ENCODE results near the gene GNE. TPM values are rescaled to one million over a fixed set of nuclear protein-coding genes. Genes with fewer than 3 reads are reported as not detected.
"Not testable (repeated sequence)": the region's sequence is repeated elsewhere in the genome, so short reads cannot be mapped to it uniquely, and the experiment has no call there.

The GNE gene
- total and polyA plus RNA-seq, 12 donors: 4.8 to 34.3 (median 20.7) TPM

- 61 to 74% (median 70%) methylated on average over 1 of the region's 1 CpG for WGBS, 4 donors
- H3K27me3 ChIP-seq: no peaks in the 10 kb centered on the region
- H3K27ac ChIP-seq: no peak overlapping the region
- peaks cover 3 to 7% of the 10 kb centered on the region in 2 donors for H3K4me1 ChIP-seq (replicated peaks in 1 of 2)
- no peak for TF ChIP-seq CTCF (IDR thresholded peaks at IDR 0.05)
- no peak for TF ChIP-seq POLR2A (IDR thresholded peaks at IDR 0.05)
- peaks cover 0 to 21% of the 10 kb centered on the region in 2 donors for H3K36me3 ChIP-seq (replicated peaks in 1 of 2)
- intact Hi-C loops (cut with DNase I): no loop called here
- no peak for DNase-seq
- H3K4me3 ChIP-seq: no peak overlapping the region
- H3K9me3 ChIP-seq (replicated peaks in 1 of 3): no peaks in the 10 kb centered on the region
Observed at GRCh38 chr9:36250079-36250478, 8.2 kb downstream of the GNE start.

GRCh38 chr9:36249189-36249588 is 9.1 kb downstream of the GNE start:
- peaks cover 0 to 23% of the 10 kb centered on the region in 2 donors for H3K36me3 ChIP-seq (replicated peaks in 1 of 2)
- peaks cover 3 to 7% of the 10 kb centered on the region in 2 donors for H3K4me1 ChIP-seq (replicated peaks in 1 of 2)
- no peak overlapping the region for H3K27ac ChIP-seq
- H3K4me3 ChIP-seq: no peak overlapping the region
- no peaks in the 10 kb centered on the region for H3K27me3 ChIP-seq
- H3K9me3 ChIP-seq (replicated peaks in 1 of 3): no peaks in the 10 kb centered on the region
- DNase-seq: no peak
- TF ChIP-seq CTCF (IDR thresholded peaks at IDR 0.05): no peak
- TF ChIP-seq POLR2A (IDR thresholded peaks at IDR 0.05): no peak
- intact Hi-C loops (cut with DNase I): loop anchor here in 1 of 2 donors (5.0 kb wide), 1 partner anchor 78 kb away; no protein-coding TSS in a partner anchor
- WGBS, 4 donors: 70 to 88% (median 78%) methylated on average over 6 of the region's 6 CpGs

GRCh38 chr9:36248061-36248460 is 10.2 kb downstream of the GNE start:
- DNase-seq; H3K27me3 ChIP-seq; H3K9me3 ChIP-seq (replicated peaks in 1 of 3); H3K4me1 ChIP-seq (replicated peaks in 1 of 2); H3K4me3 ChIP-seq; H3K27ac ChIP-seq: not testable (repeated sequence)
- peak; percentile 9 to 52 (median 28) for TF ChIP-seq CTCF (IDR thresholded peaks at IDR 0.05)
- H3K36me3 ChIP-seq (replicated peaks in 1 of 2): peaks cover 0 to 34% of the 10 kb centered on the region in 2 donors
- intact Hi-C loops (cut with DNase I): loop anchor here in 1 of 2 donors (5.0 kb wide), 1 partner anchor 79 kb away; no protein-coding TSS in a partner anchor
- WGBS, 4 donors: 68 to 76% (median 73%) methylated on average over 8 of the region's 8 CpGs

- 82 to 91% (median 87%) methylated on average over 3 of the region's 3 CpGs for WGBS, 4 donors
Observed at GRCh38 chr9:36247356-36247755, 10.9 kb downstream of the GNE start.

More at GRCh38 chr9:36247356-36247755, 10.9 kb downstream of the GNE start:
- intact Hi-C loops (cut with DNase I): loop anchor here in 1 of 2 donors (5.0 kb wide), 1 partner anchor 80 kb away; no protein-coding TSS in a partner anchor
- Histone ChIP-seq H3K36me3 (replicated peaks in 1 of 2) (peaks cover 0 to 39% of the 10 kb centered on the region in 2 donors), H3K4me3 (no peak overlapping the region), H3K4me1 (replicated peaks in 1 of 2) (peaks cover 3 to 7% of the 10 kb centered on the region in 2 donors), H3K27me3 (no peaks in the 10 kb centered on the region), H3K27ac (no peak overlapping the region), H3K9me3 (replicated peaks in 1 of 3) (no peaks in the 10 kb centered on the region)
- no peak for DNase-seq
- TF ChIP-seq CTCF (IDR thresholded peaks at IDR 0.05) (no peak), POLR2A (IDR thresholded peaks at IDR 0.05) (no peak)
